Stimulated activated naive CD8-positive, alpha-beta T cell treated with anti-CD3 and anti-CD28 coated beads, Interleukin-15, amount 100 ng/mL, for 72 hours (primary cell): Measurements from ENCODE around the gene NOC3L.

Experiments used
- ATAC-seq: fragments of 150-1000 bp; cut with Tn5 transposase; 2 replicates; pipeline ENCODE4 v1.10.0; 2021; ENCODE audit warnings: mild to moderate bottlenecking, moderate library complexity
- DNase-seq, 2 donors: peaks; one replicate each; pipeline ENCODE4 v3.0.0; 2021 to 2022
- H3K27ac Mint-ChIP-seq, 2 donors: one replicate each; pipeline ENCODE4 v1.8.0; 2022; ENCODE audit warnings: mild to moderate bottlenecking in 2 of 2, mixed read lengths in 2 of 2, moderate library complexity in 2 of 2
- H3K27me3 Mint-ChIP-seq: one replicate; pipeline ENCODE4 v1.8.0; 2022; ENCODE audit warnings: mixed read lengths
- H3K4me1 Mint-ChIP-seq: one replicate; pipeline ENCODE4 v1.8.0; 2022; ENCODE audit warnings: mild to moderate bottlenecking, mixed read lengths
- H3K4me3 Mint-ChIP-seq, 2 donors: one replicate each; pipeline ENCODE4 v1.8.0; 2022; ENCODE audit warnings: mild to moderate bottlenecking in 2 of 2, mixed read lengths in 2 of 2, moderate library complexity in 1 of 2
- H3K9me3 Mint-ChIP-seq, 2 donors: one replicate each; pipeline ENCODE4 v1.8.0; 2022; ENCODE audit warnings: mixed read lengths in 2 of 2

The NOC3L gene

DNA sequence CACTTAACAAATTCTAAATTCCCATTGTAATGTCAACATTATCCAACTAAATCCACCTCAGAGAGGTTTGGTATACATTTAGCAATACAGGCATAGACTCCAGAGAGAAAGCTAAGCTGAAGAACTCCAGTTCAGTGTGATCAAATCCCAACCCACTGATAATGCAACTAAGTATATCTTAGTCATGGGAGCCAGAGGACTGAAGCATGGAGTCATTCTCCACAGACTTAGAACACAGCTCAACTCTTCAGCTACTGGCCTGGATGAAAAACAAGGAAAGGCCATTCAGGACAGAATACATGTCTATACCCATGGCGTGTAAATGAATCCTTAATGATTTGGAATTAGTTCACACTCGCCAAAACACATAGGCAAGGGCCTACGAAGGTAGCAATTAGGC, 27.9 kb downstream of the NOC3L start:
- no peaks in the 10 kb centered on the region for H3K27me3 Mint-ChIP-seq
- no peak overlapping the region for H3K4me3 Mint-ChIP-seq
- H3K4me1 Mint-ChIP-seq: no peaks in the 10 kb centered on the region
- no peak for DNase-seq
- no peak for ATAC-seq
- H3K9me3 Mint-ChIP-seq: no peaks in the 10 kb centered on the region
- no peak overlapping the region for H3K27ac Mint-ChIP-seq

DNA sequence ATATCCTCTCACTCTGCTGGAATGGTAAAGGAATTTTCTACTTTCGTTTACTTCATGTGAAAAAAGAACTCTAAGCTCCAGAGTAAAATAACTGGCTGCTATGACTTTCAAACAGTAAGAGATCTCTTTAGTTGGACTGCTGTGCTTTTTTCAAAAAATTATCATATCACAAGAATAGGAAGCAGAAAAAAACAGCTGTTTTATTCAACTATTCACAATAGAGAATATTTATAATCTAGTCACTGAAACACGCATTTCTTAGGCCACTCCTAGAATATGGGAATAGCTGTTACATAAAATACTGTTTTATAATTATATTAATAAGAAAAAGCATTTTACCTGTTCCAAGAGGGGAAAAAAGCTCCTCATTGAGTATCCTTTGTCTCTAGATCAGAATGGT, 29.7 kb downstream of the NOC3L start:
- ATAC-seq: no peak
- H3K27me3 Mint-ChIP-seq: no peaks in the 10 kb centered on the region

DNA sequence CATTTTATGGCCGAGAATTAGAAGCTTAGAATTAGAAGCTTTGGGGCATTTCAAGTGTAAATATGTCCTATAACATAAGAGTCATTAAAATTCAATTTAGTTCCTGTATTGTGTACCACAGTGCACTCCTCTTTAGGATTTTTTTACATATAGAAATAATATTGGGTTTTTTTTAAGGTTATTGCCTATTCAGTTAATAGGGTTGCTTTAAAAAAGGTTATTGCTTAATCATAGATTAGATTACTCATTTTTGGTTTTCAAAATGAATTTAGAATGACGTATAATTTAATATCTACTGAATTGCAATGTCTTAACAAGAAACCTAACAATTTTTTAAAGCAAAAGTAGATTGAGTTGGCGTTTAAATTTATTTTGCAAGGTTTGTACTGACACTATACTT, 34.1 kb downstream of the NOC3L start:
- DNase-seq: no peak
- H3K4me3 Mint-ChIP-seq: no peak overlapping the region
- H3K27ac Mint-ChIP-seq: no peak overlapping the region
- H3K27me3 Mint-ChIP-seq: no peaks in the 10 kb centered on the region
- H3K9me3 Mint-ChIP-seq: no peaks in the 10 kb centered on the region
- ATAC-seq: no peak
- H3K4me1 Mint-ChIP-seq: no peaks in the 10 kb centered on the region

More for the DNA sequence above, 29.7 kb downstream of the NOC3L start:
- Mint-ChIP-seq H3K4me3 (no peak overlapping the region), H3K4me1 (no peaks in the 10 kb centered on the region), H3K9me3 (no peaks in the 10 kb centered on the region), H3K27ac (no peak overlapping the region)
- DNase-seq: no peak

DNA sequence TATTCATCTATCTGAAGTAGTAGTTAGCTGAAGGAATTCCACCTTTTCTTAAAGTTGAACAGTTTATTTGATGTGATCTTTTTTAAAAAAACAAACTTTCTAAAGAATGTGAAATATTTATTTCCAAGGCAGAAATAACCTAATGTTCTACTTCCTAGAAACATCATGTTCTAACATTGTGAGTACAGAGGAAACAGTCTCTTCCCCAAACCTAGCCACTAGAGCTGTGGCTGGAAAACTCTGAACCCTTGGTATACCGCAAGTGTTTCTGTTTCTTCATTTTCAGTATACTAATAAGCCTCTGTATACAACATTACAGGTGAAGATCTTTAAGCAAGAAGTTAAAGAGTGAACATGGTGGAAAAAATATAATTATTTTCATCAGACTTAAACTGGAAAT, 35.1 kb downstream of the NOC3L start:
- no peak for ATAC-seq
- no peaks in the 10 kb centered on the region for H3K9me3 Mint-ChIP-seq
- DNase-seq: no peak
- no peaks in the 10 kb centered on the region for H3K27me3 Mint-ChIP-seq
- H3K27ac Mint-ChIP-seq: no peak overlapping the region
- no peaks in the 10 kb centered on the region for H3K4me1 Mint-ChIP-seq
- H3K4me3 Mint-ChIP-seq: no peak overlapping the region

DNA sequence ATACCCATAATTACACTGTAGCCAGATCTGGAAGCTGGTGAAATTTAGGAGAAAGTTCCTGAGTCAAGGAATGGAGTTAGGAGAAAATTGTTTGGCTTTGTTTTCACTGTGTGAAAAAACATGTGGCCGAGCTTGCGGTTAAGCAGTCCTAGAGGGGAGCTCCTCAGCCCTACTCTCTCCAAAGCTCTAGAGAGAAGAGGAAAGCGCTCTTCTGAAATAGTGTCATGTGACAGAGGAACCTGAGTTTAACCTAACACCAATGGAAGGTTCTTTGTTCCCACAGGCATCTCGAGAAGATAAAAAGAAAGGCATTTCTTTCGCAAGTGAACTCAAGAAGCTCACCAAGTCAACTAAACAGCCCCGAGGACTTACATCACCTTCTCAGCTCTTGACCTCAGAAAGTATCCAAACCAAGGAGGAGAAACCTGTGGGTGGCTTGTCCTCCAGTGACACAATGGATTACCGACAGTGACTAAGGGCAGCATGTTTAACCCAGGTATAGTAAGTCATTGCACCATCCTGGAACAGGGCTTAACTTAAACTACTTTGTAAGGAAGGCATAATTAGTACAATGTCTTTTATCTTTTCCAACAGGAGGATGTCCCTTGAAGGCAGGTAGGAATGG, 38.0 kb downstream of the NOC3L start:
- no peaks in the 10 kb centered on the region for H3K9me3 Mint-ChIP-seq
- peak overlapping the region; percentile 54 to 60 for H3K27ac Mint-ChIP-seq
- ATAC-seq: no peak
- no peaks in the 10 kb centered on the region for H3K4me1 Mint-ChIP-seq
- no peak for DNase-seq
- no peaks in the 10 kb centered on the region for H3K27me3 Mint-ChIP-seq
- H3K4me3 Mint-ChIP-seq: no peak overlapping the region

DNA sequence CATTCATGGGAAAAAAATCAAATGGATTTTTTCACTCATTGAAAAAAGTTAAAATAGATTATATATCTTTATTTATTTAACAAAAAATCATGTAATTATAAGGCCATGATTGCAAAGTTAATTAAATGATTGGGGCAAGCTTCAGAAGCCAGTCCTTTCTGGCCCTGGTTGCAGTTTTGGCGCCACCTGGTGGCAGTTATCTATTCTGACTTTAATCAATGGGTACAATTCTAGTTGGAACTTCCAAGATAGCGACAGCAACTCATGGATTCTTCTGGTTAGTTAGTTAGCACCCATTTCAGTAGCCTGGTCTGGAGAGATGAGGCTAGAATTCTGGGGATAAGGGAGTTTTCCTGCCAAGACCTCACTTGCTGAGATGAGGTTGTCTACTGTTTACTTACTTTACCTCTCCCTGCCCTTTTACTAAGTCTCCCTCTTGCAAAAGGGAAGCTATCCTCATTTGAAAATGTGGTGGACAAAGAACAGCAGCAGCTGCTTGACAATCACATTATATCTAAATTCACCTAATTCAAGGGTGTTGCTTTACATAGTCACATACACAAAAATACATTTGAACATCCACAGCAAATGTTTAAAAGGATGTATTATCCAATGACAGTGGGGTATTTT, 42.3 kb downstream of the NOC3L start:
- no peak overlapping the region for H3K4me3 Mint-ChIP-seq
- ATAC-seq (peak; percentile 52), DNase-seq (peak; percentile 46 to 53)
- no peak overlapping the region for H3K27ac Mint-ChIP-seq
- H3K9me3 Mint-ChIP-seq: no peaks in the 10 kb centered on the region
- no peaks in the 10 kb centered on the region for H3K4me1 Mint-ChIP-seq
- H3K27me3 Mint-ChIP-seq: no peaks in the 10 kb centered on the region

DNA sequence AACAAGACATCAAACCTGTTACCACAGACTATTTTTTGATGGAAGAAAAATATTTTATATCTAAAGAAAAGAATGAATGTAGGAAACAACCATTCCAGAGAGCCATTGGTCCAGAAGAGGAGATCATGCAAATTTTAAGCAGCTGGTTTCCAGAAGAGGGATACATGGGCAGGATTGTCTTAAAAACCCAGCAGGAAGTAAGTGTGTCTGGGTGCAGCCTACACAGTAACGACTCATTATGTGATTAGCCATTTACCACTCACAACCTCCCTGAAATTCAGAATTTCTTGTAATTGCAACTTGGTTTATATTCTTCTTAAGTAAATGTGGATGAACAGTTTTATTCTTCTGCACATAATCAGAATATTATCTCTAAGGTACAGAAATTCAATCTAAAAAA, 46.2 kb downstream of the NOC3L start:
- no peak overlapping the region for H3K27ac Mint-ChIP-seq
- no peaks in the 10 kb centered on the region for H3K9me3 Mint-ChIP-seq
- no peak for ATAC-seq

DNA sequence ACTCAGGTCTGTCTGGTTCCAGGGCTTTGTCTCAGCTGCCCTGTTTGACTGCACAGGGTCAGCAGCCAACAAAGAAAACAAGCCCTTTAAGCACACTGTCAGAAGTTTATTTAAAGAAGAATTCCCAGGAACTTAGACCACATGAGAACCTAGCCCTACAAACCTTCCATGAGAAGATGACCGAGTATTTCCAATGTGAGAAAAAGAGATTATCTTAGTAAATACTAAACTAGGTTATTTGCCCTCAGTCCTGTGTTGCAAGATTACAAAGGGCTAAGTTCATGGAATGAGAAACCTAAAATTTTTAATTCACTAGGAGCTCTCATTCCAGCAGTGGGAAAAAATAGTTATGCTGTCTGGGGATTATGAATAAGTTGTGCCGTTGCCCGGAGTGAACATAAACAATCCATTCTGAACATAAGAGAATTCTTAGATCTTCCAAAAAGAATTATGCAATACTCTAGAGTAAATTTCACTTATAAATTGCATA, 46.7 kb downstream of the NOC3L start:
- H3K27me3 Mint-ChIP-seq: no peaks in the 10 kb centered on the region
- DNase-seq (no peak), ATAC-seq (no peak)
- H3K27ac Mint-ChIP-seq: no peak overlapping the region
- H3K9me3 Mint-ChIP-seq: no peaks in the 10 kb centered on the region
- no peak overlapping the region for H3K4me3 Mint-ChIP-seq
- H3K4me1 Mint-ChIP-seq: no peaks in the 10 kb centered on the region

More for the DNA sequence above, 46.2 kb downstream of the NOC3L start:
- Mint-ChIP-seq H3K4me1 (no peaks in the 10 kb centered on the region), H3K4me3 (no peak overlapping the region), H3K27me3 (no peaks in the 10 kb centered on the region)
- DNase-seq: no peak

DNA sequence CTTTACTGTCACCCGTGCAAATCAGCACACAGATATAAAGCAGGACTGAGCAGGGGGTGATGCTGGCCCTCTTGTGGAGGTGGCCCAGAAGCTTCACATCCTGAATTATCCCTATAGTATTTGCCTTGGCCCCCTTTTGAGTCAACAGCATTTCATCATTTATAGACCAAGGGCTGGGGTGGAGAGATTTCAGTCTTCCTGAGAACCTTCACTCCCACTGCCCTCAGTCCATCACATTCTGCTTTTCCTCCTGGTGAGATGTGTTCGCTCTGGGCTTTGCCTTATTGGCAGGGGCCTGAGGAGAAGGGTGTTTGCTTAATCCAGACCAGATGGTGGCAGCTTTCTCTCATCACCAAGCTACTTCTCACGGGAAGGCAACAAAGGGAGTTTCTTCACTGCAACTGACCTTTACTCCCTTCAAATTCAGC, 47.7 kb downstream of the NOC3L start:
- no peak for ATAC-seq
- Mint-ChIP-seq H3K4me3 (no peak overlapping the region), H3K4me1 (no peaks in the 10 kb centered on the region), H3K27ac (peak overlapping the region in 1 of 2 donors; percentile 71), H3K9me3 (no peaks in the 10 kb centered on the region), H3K27me3 (peaks cover 5% of the 10 kb centered on the region)
- DNase-seq: no peak

DNA sequence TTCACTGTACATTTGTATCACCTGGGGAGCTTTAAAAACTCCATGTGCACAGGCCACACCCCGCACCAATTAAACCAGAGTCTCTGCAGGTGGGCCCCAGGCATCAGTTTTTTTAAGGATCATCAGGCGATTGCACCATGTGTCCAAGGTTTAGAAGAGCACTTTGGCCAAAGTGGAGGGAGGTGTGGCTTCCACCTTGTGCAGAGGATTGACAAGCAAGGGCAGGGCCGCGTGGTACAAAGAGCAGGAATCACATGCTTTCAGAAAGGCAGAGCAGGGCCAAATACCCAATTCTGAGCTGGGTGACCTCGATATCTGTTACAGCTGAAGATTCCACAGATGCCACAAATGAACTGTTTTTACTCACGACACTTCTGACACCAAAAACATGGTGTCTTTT, 52.4 kb downstream of the NOC3L start:
- Mint-ChIP-seq H3K27ac (peak overlapping the region in 1 of 2 donors; percentile 16), H3K4me3 (no peak overlapping the region), H3K4me1 (no peaks in the 10 kb centered on the region), H3K27me3 (peaks cover 45% of the 10 kb centered on the region), H3K9me3 (no peaks in the 10 kb centered on the region)
- DNase-seq: no peak
- no peak for ATAC-seq

DNA sequence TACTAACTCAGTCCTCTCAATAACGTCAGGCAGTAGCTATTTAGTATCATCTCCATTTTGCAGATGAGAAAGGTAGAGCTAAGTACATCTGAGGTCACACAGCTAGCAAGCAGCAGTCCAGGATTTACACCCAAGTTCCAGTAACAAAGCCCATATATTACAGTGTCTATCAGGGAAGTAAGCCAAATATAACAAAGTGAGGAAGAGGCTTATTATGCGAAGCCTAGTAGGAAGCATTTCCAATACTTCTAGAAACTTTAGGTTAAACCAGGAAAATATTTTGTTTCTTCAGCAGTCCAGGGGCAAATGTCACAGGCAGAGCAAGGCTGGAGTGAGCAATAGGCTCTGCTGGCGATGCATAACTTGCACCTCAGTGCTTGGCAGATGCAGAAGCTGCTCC, 53.9 kb downstream of the NOC3L start:
- no peak for DNase-seq
- no peak overlapping the region for H3K27ac Mint-ChIP-seq
- H3K27me3 Mint-ChIP-seq: peaks cover 58% of the 10 kb centered on the region
- no peak for ATAC-seq
- H3K9me3 Mint-ChIP-seq: no peaks in the 10 kb centered on the region
- H3K4me3 Mint-ChIP-seq: no peak overlapping the region
- no peaks in the 10 kb centered on the region for H3K4me1 Mint-ChIP-seq

DNA sequence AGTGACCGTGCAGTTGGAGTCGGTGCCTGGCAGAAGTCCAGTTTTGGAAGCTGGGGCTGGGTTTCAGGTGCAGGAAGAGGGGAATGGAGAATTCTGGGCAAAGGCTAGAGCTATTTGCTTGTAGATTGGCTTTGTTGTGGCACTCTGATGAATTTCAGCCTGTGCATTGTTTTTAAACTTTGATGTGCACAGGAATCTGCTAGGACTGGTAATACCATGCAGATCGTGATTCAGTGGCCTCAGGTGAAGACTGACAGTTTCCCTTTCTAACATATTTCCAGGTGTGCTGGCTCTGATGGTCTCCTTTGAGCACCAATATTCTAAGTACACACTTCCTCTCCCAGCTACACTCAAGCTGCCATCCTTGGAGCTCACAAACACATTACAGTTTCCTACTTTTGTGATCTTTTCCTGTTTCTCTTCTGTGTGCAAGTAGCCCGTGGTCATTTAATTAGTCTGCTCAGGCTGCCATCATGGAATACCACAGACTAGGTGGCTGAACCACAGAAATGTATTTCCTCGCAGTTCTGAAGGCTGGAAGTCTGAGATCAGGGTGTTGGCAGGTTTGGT, 55.6 kb downstream of the NOC3L start:
- Mint-ChIP-seq H3K4me1 (no peaks in the 10 kb centered on the region), H3K27ac (no peak overlapping the region), H3K9me3 (no peaks in the 10 kb centered on the region), H3K27me3 (peaks cover 65% of the 10 kb centered on the region), H3K4me3 (no peak overlapping the region)
- DNase-seq (no peak), ATAC-seq (no peak)

DNA sequence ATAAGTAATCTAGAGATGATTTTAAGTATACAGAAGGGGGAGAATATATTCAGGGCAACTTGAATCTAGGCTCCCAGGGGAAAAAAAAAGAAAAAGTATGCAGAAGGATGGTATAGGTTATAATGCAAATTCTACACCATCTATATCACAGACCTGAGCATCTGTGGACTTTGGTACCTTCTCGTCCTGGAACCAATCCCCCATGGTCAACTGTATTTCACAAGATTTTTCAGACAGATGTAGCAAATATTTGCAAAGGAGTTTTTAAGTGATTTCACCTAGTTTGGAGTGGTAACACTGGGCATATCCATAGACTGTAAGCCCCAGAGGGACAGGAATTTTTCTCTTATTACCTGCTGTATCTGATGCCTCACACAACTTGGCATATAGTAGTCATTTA, 58.8 kb downstream of the NOC3L start:
- H3K4me3 Mint-ChIP-seq: no peak overlapping the region
- H3K27ac Mint-ChIP-seq: no peak overlapping the region
- H3K27me3 Mint-ChIP-seq: peaks cover 71% of the 10 kb centered on the region
- peaks cover 8% of the 10 kb centered on the region for H3K4me1 Mint-ChIP-seq
- no peak for ATAC-seq
- no peaks in the 10 kb centered on the region for H3K9me3 Mint-ChIP-seq
- no peak for DNase-seq

DNA sequence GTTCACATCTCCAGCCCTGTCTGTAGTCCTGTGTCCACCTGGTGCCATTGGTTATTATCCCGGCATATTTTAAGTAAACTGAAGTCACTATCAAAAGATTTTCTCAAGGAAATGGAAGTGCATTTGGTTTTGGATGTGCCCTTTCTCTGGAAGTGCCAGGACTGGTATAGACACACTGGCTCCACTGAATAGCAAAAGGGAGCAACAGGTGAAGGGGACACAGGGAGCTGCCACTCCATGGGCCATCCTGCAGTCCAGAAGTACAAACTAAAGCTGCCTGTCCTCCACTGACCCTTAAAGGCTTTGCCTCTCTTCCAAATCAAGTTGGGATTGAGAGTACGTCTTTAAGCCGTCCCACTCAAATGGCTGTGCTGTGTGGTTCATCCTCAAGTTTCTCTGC, 62.7 kb downstream of the NOC3L start:
- DNase-seq: no peak
- Mint-ChIP-seq H3K4me3 (no peak overlapping the region), H3K27ac (no peak overlapping the region), H3K27me3 (peaks cover 64% of the 10 kb centered on the region), H3K4me1 (peaks cover 11% of the 10 kb centered on the region), H3K9me3 (no peaks in the 10 kb centered on the region)
- no peak for ATAC-seq

DNA sequence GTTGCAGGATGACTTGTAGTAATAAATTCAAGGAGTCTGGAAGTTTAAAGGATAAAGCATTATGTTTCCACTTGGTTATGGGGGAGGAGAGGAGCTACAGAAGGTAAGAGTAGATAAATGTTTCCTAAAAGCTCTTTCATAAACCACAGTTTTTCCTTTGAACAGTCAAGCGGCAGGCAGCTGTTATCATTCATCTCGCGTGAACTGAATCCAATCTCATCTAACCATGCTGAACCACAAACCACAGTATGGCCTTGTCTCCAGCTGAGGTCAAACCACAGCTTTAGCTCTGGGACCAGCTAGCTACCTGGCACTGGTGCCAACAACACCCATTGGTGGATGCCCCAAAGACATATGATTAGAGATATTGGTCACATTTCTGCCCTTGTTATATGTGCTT, 63.3 kb downstream of the NOC3L start:
- Mint-ChIP-seq H3K9me3 (no peaks in the 10 kb centered on the region), H3K4me3 (peak overlapping the region in 1 of 2 donors; percentile 39), H3K27me3 (peaks cover 64% of the 10 kb centered on the region), H3K4me1 (peaks cover 11% of the 10 kb centered on the region), H3K27ac (no peak overlapping the region)
- DNase-seq (no peak), ATAC-seq (peak; percentile 70)

DNA sequence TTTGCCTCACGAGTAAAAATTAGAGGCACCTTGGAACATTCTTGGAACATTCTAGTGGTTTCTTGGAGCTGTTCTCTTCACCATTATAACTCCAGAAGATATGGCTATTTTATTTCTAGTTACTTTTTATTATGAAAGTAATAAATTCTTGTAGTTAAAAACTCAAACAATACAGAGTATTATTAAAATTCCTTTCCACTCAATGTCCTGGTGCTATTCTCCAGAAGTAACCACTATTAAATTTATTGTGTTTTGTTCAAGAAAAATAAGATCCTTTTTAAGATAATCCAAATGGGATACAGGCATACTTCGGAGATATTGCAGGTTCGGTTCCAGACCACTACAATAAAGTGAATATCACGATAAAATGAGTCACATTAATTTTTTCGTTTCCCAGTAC, 68.6 kb downstream of the NOC3L start:
- Mint-ChIP-seq H3K9me3 (no peaks in the 10 kb centered on the region), H3K27ac (no peak overlapping the region), H3K27me3 (peaks cover 59% of the 10 kb centered on the region), H3K4me1 (peaks cover 5% of the 10 kb centered on the region), H3K4me3 (no peak overlapping the region)
- ATAC-seq: no peak
- no peak for DNase-seq
